ENCODE data around the gene DOCK1.

The DOCK1 gene

GRCh38 chr10:127275793-127276450 lies 370.7 kb downstream of the DOCK1 start:
- H3K9ac ChIP-seq (ENCODE audit: low read depth, low read length), result no peak overlapping the region
- no peaks in the 10 kb centered on the region for H3K36me3 ChIP-seq (ENCODE audit: insufficient read depth, low read length)
- no peaks in the 10 kb centered on the region for H3K9me3 ChIP-seq (replicated peaks; ENCODE audit: low read length)
- H3K27me3 ChIP-seq (ENCODE audit: control insufficient read depth, insufficient read depth, low read length), result no peaks in the 10 kb centered on the region
- no peak overlapping the region for H3K4me2 ChIP-seq (ENCODE audit: low read length)
- no peak overlapping the region for H3K4me3 ChIP-seq (ENCODE audit: low read length)
- peaks cover 7% of the 10 kb centered on the region for H3K4me1 ChIP-seq (ENCODE audit: control insufficient read depth, insufficient read depth, low read length)

GRCh38 chr10:127276794-127277462 lies 371.7 kb downstream of the DOCK1 start:
- Histone ChIP-seq H3K9me3 (replicated peaks; ENCODE audit: low read length) (no peaks in the 10 kb centered on the region), H3K4me2 (ENCODE audit: low read length) (no peak overlapping the region), H3K4me3 (ENCODE audit: low read length) (no peak overlapping the region), H3K4me1 (ENCODE audit: control insufficient read depth, insufficient read depth, low read length) (peaks cover 7% of the 10 kb centered on the region), H3K9ac (ENCODE audit: low read depth, low read length) (no peak overlapping the region), H3K27me3 (ENCODE audit: control insufficient read depth, insufficient read depth, low read length) (no peaks in the 10 kb centered on the region), H3K36me3 (ENCODE audit: insufficient read depth, low read length) (peaks cover 5% of the 10 kb centered on the region)

GRCh38 chr10:127278001-127278400 lies 372.8 kb downstream of the DOCK1 start:
- Histone ChIP-seq H3K9ac (ENCODE audit: low read depth, low read length) (no peak overlapping the region), H3K4me2 (ENCODE audit: low read length) (no peak overlapping the region), H3K36me3 (ENCODE audit: insufficient read depth, low read length) (peaks cover 5% of the 10 kb centered on the region), H3K9me3 (replicated peaks; ENCODE audit: low read length) (no peaks in the 10 kb centered on the region), H3K4me1 (ENCODE audit: control insufficient read depth, insufficient read depth, low read length) (peaks cover 7% of the 10 kb centered on the region), H3K4me3 (ENCODE audit: low read length) (no peak overlapping the region), H3K27me3 (ENCODE audit: control insufficient read depth, insufficient read depth, low read length) (no peaks in the 10 kb centered on the region)

- H3K4me1 ChIP-seq (ENCODE audit: control insufficient read depth, insufficient read depth, low read length), result peaks cover 7% of the 10 kb centered on the region
- H3K9ac ChIP-seq (ENCODE audit: low read depth, low read length), result no peak overlapping the region
- peaks cover 5% of the 10 kb centered on the region for H3K36me3 ChIP-seq (ENCODE audit: insufficient read depth, low read length)
- no peaks in the 10 kb centered on the region for H3K9me3 ChIP-seq (replicated peaks; ENCODE audit: low read length)
- H3K4me3 ChIP-seq (ENCODE audit: low read length), result no peak overlapping the region
- no peaks in the 10 kb centered on the region for H3K27me3 ChIP-seq (ENCODE audit: control insufficient read depth, insufficient read depth, low read length)
- H3K4me2 ChIP-seq (ENCODE audit: low read length), result no peak overlapping the region
These were observed 374.1 kb downstream of the DOCK1 start for GRCh38 chr10:127279334-127279774.

GRCh38 chr10:127280446-127280845 lies 375.2 kb downstream of the DOCK1 start:
- H3K36me3 ChIP-seq (ENCODE audit: insufficient read depth, low read length), result peaks cover 5% of the 10 kb centered on the region
- no peaks in the 10 kb centered on the region for H3K9me3 ChIP-seq (replicated peaks; ENCODE audit: low read length)
- no peaks in the 10 kb centered on the region for H3K27me3 ChIP-seq (ENCODE audit: control insufficient read depth, insufficient read depth, low read length)
- H3K4me3 ChIP-seq (ENCODE audit: low read length), result no peak overlapping the region
- no peak overlapping the region for H3K9ac ChIP-seq (ENCODE audit: low read depth, low read length)
- H3K4me1 ChIP-seq (ENCODE audit: control insufficient read depth, insufficient read depth, low read length), result peaks cover 7% of the 10 kb centered on the region
- H3K4me2 ChIP-seq (ENCODE audit: low read length), result no peak overlapping the region

GRCh38 chr10:127283017-127283416 lies 377.8 kb downstream of the DOCK1 start:
- H3K36me3 ChIP-seq (ENCODE audit: insufficient read depth, low read length), result peaks cover 5% of the 10 kb centered on the region
- no peak overlapping the region for H3K4me2 ChIP-seq (ENCODE audit: low read length)
- H3K4me1 ChIP-seq (ENCODE audit: control insufficient read depth, insufficient read depth, low read length), result peaks cover 4% of the 10 kb centered on the region
- no peaks in the 10 kb centered on the region for H3K9me3 ChIP-seq (replicated peaks; ENCODE audit: low read length)
- H3K4me3 ChIP-seq (ENCODE audit: low read length), result no peak overlapping the region
- H3K9ac ChIP-seq (ENCODE audit: low read depth, low read length), result no peak overlapping the region
- no peaks in the 10 kb centered on the region for H3K27me3 ChIP-seq (ENCODE audit: control insufficient read depth, insufficient read depth, low read length)

- peaks cover 5% of the 10 kb centered on the region for H3K36me3 ChIP-seq (ENCODE audit: insufficient read depth, low read length)
- no peaks in the 10 kb centered on the region for H3K9me3 ChIP-seq (replicated peaks; ENCODE audit: low read length)
- no peaks in the 10 kb centered on the region for H3K27me3 ChIP-seq (ENCODE audit: control insufficient read depth, insufficient read depth, low read length)
- no peak overlapping the region for H3K4me2 ChIP-seq (ENCODE audit: low read length)
- no peak overlapping the region for H3K9ac ChIP-seq (ENCODE audit: low read depth, low read length)
- H3K4me1 ChIP-seq (ENCODE audit: control insufficient read depth, insufficient read depth, low read length), result no peaks in the 10 kb centered on the region
- no peak overlapping the region for H3K4me3 ChIP-seq (ENCODE audit: low read length)
These were observed 378.3 kb downstream of the DOCK1 start for GRCh38 chr10:127283576-127283975.

GRCh38 chr10:127290850-127291249 lies 385.6 kb downstream of the DOCK1 start:
- Histone ChIP-seq H3K4me1 (ENCODE audit: control insufficient read depth, insufficient read depth, low read length) (no peaks in the 10 kb centered on the region), H3K4me3 (ENCODE audit: low read length) (no peak overlapping the region), H3K4me2 (ENCODE audit: low read length) (no peak overlapping the region), H3K36me3 (ENCODE audit: insufficient read depth, low read length) (no peaks in the 10 kb centered on the region), H3K9ac (ENCODE audit: low read depth, low read length) (no peak overlapping the region), H3K27me3 (ENCODE audit: control insufficient read depth, insufficient read depth, low read length) (no peaks in the 10 kb centered on the region), H3K9me3 (replicated peaks; ENCODE audit: low read length) (no peaks in the 10 kb centered on the region)

- Histone ChIP-seq H3K27me3 (ENCODE audit: control insufficient read depth, insufficient read depth, low read length) (no peaks in the 10 kb centered on the region), H3K4me3 (ENCODE audit: low read length) (no peak overlapping the region), H3K36me3 (ENCODE audit: insufficient read depth, low read length) (no peaks in the 10 kb centered on the region), H3K4me2 (ENCODE audit: low read length) (no peak overlapping the region), H3K9me3 (replicated peaks; ENCODE audit: low read length) (no peaks in the 10 kb centered on the region), H3K4me1 (ENCODE audit: control insufficient read depth, insufficient read depth, low read length) (no peaks in the 10 kb centered on the region), H3K9ac (ENCODE audit: low read depth, low read length) (no peak overlapping the region)
These were observed 386.1 kb downstream of the DOCK1 start for GRCh38 chr10:127291329-127291728.

GRCh38 chr10:127292888-127293287 lies 387.7 kb downstream of the DOCK1 start:
- H3K36me3 ChIP-seq (ENCODE audit: insufficient read depth, low read length), result no peaks in the 10 kb centered on the region
- no peak overlapping the region for H3K9ac ChIP-seq (ENCODE audit: low read depth, low read length)
- H3K4me3 ChIP-seq (ENCODE audit: low read length), result no peak overlapping the region

GRCh38 chr10:127293640-127294039 lies 388.4 kb downstream of the DOCK1 start:
- no peaks in the 10 kb centered on the region for H3K4me1 ChIP-seq (ENCODE audit: control insufficient read depth, insufficient read depth, low read length)
- no peaks in the 10 kb centered on the region for H3K27me3 ChIP-seq (ENCODE audit: control insufficient read depth, insufficient read depth, low read length)
- no peaks in the 10 kb centered on the region for H3K9me3 ChIP-seq (replicated peaks; ENCODE audit: low read length)
- no peak overlapping the region for H3K9ac ChIP-seq (ENCODE audit: low read depth, low read length)
- H3K36me3 ChIP-seq (ENCODE audit: insufficient read depth, low read length), result no peaks in the 10 kb centered on the region
- no peak overlapping the region for H3K4me2 ChIP-seq (ENCODE audit: low read length)
- H3K4me3 ChIP-seq (ENCODE audit: low read length), result no peak overlapping the region

More at GRCh38 chr10:127292888-127293287, 387.7 kb downstream of the DOCK1 start:
- H3K4me1 ChIP-seq (ENCODE audit: control insufficient read depth, insufficient read depth, low read length), result no peaks in the 10 kb centered on the region
- no peaks in the 10 kb centered on the region for H3K27me3 ChIP-seq (ENCODE audit: control insufficient read depth, insufficient read depth, low read length)
- H3K9me3 ChIP-seq (replicated peaks; ENCODE audit: low read length), result no peaks in the 10 kb centered on the region
- no peak overlapping the region for H3K4me2 ChIP-seq (ENCODE audit: low read length)

- Histone ChIP-seq H3K4me1 (ENCODE audit: control insufficient read depth, insufficient read depth, low read length) (no peaks in the 10 kb centered on the region), H3K9me3 (replicated peaks; ENCODE audit: low read length) (no peaks in the 10 kb centered on the region), H3K36me3 (ENCODE audit: insufficient read depth, low read length) (no peaks in the 10 kb centered on the region), H3K4me3 (ENCODE audit: low read length) (no peak overlapping the region), H3K9ac (ENCODE audit: low read depth, low read length) (no peak overlapping the region), H3K4me2 (ENCODE audit: low read length) (no peak overlapping the region), H3K27me3 (ENCODE audit: control insufficient read depth, insufficient read depth, low read length) (no peaks in the 10 kb centered on the region)
These were observed 391.5 kb downstream of the DOCK1 start for GRCh38 chr10:127296696-127297095.

All from skeletal muscle satellite cell (primary cell).